OCI-LY3 (cell line): ENCODE results near the gene RASGRP4.
"Not testable (repeated sequence)": the region's sequence is repeated elsewhere in the genome, so short reads cannot be mapped to it uniquely, and the experiment has no call there.

Experiments
- EZH2phosphoT487 ChIP-seq: fragments of 200-600 bp; shearing (Covaris generic); IDR thresholded peaks from 2 replicates; pipeline ENCODE4 v1.6.1; 2018; ENCODE audit warnings: antibody characterized with exemption, mixed run types, low read depth
- TF ChIP-seq, protein P1 (sequence below): fragments of 200-600, 300-600 bp; sonication (generic); IDR thresholded peaks from 2 replicates; pipeline ENCODE4 v1.5.1; 2014; ENCODE audit warnings: antibody characterized with exemption, low read length, low read depth

DNA sequence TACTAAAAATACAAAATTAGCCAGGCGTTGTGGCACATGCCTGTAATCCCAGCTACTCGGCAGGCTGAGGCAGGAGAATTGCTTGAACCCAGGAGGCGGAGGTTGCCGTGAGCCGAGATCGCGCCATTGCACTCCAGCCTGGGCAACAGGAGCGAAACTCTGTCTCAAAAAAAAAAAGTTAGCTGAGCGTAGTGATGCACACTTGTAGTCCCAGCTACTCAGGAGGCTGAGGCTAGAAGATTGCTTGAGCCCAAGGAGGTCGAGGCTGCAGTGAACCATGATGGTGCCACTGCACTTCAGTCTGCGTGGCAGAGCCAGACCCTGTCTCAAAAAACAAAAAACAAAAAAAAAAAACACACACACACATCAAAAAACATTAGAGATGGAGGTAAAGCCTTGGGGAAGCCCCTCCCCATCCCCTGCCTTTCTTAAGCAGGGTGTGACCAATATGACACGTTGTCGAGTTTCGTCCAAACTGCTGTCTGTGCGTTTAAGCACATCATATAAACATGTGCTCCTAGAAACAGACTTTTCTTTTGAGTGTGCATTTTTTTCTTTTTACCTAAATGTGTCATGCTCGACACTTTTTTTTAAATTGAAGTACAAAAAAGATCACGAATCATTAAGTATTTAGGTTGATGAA lies 1.1 kb upstream of the RASGRP4 start:
- TF ChIP-seq, protein P1, sequence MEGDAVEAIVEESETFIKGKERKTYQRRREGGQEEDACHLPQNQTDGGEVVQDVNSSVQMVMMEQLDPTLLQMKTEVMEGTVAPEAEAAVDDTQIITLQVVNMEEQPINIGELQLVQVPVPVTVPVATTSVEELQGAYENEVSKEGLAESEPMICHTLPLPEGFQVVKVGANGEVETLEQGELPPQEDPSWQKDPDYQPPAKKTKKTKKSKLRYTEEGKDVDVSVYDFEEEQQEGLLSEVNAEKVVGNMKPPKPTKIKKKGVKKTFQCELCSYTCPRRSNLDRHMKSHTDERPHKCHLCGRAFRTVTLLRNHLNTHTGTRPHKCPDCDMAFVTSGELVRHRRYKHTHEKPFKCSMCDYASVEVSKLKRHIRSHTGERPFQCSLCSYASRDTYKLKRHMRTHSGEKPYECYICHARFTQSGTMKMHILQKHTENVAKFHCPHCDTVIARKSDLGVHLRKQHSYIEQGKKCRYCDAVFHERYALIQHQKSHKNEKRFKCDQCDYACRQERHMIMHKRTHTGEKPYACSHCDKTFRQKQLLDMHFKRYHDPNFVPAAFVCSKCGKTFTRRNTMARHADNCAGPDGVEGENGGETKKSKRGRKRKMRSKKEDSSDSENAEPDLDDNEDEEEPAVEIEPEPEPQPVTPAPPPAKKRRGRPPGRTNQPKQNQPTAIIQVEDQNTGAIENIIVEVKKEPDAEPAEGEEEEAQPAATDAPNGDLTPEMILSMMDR, result not testable (repeated sequence)
- not testable (repeated sequence) for TF ChIP-seq EZH2phosphoT487
